Astrocyte (in vitro differentiated cells and primary cell): ENCODE data around the gene EYA2.

ENCODE experiments used
- EZH2 ChIP-seq: IDR thresholded peaks from 2 replicates; pipeline ENCODE4 v1.6.1; 2012; ENCODE audit warnings: mild to moderate bottlenecking, low read length, inconsistent platforms; ENCODE audit not compliant: insufficient read depth
- TF ChIP-seq, protein P1 (sequence below): IDR thresholded peaks from 2 replicates; pipeline ENCODE4 v1.5.1; 2011; ENCODE audit warnings: low read depth, mild to moderate bottlenecking, inconsistent platforms, low read length, moderate library complexity; ENCODE audit not compliant: insufficient read depth

DNA sequence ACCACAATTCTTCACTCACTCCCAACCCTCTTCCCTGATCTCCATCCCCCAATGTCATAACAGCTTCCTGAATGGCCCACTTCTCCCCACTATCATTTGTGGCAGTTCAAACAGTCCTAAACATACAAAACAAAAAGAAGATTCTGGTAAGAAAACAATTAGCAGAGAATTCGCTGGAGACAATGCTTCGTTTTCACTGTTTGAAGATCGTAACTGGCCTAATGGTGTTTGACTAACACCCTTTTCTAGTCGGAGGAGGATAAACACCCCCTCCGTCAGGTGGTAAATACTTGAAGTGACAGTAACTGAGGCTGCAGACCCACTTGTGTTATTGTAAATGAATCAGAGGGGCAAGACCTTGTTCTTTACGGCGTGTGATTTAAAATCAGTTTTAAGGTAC lies 3.8 kb downstream of the EYA2 start:
- TF ChIP-seq, protein P1, sequence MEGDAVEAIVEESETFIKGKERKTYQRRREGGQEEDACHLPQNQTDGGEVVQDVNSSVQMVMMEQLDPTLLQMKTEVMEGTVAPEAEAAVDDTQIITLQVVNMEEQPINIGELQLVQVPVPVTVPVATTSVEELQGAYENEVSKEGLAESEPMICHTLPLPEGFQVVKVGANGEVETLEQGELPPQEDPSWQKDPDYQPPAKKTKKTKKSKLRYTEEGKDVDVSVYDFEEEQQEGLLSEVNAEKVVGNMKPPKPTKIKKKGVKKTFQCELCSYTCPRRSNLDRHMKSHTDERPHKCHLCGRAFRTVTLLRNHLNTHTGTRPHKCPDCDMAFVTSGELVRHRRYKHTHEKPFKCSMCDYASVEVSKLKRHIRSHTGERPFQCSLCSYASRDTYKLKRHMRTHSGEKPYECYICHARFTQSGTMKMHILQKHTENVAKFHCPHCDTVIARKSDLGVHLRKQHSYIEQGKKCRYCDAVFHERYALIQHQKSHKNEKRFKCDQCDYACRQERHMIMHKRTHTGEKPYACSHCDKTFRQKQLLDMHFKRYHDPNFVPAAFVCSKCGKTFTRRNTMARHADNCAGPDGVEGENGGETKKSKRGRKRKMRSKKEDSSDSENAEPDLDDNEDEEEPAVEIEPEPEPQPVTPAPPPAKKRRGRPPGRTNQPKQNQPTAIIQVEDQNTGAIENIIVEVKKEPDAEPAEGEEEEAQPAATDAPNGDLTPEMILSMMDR = no peak
- no peak for TF ChIP-seq EZH2
